CD4-positive, alpha-beta T cell treated with Interferon alpha-2 for 1 hour (primary cell): ENCODE measurements around the gene GAREM1.
"Not testable (repeated sequence)": the region's sequence is repeated elsewhere in the genome, so short reads cannot be mapped to it uniquely, and the experiment has no call there.

Source experiments
- DNase-seq, 2 donors: peaks; one replicate each; pipeline ENCODE4 v3.0.0-alpha.2; 2020 to 2022

GAREM1 gene

DNA sequence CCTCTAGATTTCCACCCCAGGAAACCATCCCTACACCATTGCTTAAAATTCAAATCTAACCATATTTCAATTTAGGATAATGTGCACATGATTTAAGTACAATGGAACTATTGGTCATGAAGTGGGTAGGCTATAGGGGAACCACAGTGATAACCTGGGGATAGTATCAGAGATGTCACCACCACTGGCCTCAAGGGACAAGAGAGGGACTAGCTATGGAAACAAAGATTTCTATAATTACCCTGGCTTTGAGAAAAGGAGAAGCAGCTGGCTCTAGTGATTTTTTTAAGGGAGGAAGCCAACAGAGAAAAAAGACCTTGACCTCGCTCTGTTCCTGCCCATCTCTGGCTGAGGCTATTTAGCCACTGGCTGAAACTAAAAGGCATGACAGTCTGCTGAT is 148.9 kb downstream of the GAREM1 start:
- DNase-seq = no peak

DNA sequence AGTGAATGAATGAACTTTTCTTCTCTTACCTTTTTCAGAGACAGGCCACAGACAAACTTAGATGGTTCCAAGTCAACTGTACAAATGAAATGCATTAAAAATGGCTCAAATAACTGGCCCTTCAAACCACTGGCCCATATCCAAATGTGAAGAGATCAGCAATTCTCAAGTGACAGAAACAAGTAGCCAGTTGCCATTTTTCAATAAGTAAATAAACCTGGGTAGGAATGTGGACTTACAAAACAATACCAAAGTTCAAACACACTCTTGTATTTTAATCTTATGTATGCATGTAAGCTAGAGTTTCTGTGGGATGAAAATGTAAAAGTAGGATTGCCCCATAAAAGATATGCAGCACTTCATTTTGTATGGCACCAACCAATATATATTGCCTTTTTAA is 151.6 kb downstream of the GAREM1 start:
- DNase-seq = no peak

DNA sequence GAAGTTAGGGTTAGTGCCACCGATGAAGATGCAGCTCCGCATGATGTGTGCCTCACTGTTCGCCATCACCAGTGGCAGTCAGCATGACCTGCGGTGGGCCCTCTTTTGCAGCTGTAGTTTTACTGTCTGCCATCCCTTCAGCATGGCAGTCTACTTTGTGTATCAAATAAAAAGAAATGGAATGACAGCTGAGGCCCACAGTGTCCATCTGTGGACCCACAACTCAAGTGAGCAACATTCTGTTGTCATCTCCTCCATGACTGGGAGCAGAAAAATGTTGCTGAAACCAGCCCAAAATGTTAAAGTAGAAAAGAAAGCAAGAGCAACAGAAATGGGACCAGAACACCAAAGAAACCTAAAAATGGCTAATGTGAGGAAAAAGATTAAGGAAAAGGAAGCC is 152.1 kb downstream of the GAREM1 start:
- DNase-seq = no peak

DNA sequence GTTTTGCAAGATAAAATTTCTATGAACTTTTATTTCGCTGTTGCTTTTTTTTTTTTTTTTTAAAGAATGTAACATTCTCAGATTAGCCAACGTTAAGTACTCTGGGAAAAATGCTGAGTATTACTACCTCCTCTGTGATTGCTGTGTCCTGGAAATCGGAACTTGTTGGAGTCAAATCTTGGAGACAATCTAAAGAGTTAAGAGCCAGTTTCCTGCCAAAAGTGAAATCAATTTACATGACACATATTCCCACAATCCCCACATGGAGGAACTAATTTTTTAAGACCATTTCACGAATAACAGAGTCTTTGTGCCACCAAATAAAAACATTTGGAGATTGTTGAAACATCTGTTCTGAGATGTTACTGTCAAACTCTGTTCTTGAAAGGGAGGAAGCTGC is 153.0 kb downstream of the GAREM1 start:
- no peak for DNase-seq

DNA sequence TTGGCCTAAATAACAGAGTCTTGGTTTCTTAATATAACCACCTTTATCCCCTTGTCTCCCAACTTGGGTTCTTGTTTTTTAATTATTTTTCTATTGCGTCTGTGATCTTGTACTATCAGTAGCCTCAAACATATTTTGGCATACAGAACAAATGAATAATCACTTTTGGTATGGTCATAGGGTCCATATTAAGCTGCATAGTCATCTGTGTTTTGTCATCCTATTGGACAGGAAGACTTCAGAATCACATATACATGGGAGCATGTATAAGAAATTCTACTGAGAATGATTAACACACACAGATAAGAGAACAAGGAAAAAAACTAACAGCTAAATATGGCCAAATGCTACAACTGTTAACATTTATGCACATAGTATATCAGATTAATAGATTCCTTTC is 154.8 kb downstream of the GAREM1 start:
- no peak for DNase-seq

DNA sequence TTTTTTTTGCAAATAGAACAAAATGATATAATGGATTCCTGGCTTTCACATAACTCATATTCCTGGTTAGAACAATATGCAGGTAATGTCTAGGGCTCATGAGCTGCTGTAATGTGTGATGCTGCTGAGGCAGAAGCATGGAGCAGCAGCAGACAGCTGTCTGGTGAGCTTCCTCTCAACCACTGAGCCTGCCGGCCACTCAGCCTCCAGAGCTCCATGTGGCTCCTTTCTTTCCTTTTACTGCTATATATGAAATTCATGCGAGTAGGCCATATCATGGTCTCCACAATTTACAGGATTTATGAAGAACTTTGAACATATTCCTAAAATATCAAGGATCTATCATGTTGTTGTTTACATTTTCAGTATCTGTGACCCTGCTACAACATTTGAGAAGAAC is 159.9 kb downstream of the GAREM1 start:
- no peak for DNase-seq

DNA sequence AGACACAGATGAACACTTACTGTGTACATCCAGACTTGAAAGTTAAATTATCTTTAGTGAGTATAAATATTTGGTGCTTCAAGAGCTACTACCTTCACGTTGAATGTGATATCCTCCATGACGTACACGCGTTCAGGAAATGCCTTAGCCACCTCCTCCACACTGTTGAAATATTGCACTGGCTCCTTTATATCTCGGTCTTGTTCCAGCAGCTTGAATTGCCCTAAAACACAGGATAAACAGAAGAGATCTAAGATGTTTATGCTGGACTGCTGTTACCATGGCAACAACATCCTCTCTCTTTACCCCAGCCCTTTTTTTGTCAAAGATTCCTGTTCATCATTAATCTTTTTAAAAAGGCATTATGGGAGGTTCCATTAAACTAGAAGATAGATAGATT is 160.6 kb downstream of the GAREM1 start:
- DNase-seq = no peak

DNA sequence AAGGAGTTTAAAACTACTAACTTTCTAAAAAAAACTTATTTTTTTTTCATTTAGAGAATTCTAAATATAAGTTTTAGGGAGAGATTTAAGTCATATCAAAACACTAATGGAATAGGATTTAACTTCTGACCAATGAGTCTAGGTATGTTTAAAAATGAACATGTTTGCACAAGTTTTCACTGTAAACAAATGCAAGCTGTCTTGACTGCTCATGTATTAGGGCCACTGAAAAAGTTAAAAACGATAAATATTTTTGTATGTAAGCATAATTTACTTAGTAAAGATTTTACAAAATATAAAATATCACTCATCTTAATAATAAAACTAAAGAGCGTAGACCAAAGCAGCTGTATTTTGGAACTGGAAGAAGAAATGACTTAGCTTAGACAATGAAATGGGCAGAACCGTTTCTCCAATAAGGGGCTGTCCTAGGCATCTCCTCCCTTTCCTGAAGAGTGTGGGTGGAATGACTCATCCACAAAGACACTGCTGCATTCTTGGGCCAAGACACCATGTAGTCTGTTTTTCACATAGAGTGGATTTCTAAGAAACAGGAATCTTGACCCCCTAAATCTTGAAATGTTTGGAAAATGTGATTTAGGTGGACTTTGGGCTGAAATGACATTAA is 162.1 kb downstream of the GAREM1 start:
- DNase-seq = no peak

DNA sequence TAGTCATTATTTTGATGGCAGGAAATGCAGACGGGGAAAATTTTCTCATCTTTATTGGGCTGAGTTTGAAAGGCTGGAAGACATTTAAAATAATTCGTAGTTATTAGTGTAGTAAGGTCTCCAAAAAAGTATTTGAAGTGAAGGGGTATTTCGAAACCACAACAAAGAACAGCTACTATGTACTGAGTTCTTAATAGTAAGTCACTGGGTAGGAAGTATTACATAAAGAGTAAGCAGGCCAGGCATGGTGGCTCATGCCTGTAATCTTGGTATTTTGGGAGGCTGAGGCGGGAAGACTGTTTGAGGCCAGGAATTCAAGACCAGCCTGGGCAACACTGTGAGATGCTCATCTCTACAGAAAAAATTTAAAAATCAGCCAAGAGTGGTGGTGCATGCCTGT is 167.3 kb downstream of the GAREM1 start:
- no peak for DNase-seq

DNA sequence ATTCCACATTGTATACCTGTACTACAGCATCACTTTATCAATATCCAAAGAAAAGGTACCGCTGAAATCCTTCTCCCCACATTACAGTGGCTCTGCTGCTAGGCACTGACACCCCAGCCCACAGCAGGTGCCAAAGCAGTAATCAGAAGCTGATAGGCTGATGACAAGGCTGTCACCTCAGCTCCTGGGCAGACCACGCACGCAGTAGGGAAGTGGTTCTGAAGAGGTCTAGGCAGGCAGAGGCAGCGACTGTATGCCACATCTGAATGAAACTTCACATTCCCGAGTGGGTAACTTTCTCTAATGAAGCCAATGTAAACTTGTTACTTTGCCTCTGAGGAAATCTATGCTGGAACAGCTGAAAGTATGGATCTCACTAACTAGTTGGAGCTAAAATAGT is 167.9 kb downstream of the GAREM1 start:
- no peak for DNase-seq

DNA sequence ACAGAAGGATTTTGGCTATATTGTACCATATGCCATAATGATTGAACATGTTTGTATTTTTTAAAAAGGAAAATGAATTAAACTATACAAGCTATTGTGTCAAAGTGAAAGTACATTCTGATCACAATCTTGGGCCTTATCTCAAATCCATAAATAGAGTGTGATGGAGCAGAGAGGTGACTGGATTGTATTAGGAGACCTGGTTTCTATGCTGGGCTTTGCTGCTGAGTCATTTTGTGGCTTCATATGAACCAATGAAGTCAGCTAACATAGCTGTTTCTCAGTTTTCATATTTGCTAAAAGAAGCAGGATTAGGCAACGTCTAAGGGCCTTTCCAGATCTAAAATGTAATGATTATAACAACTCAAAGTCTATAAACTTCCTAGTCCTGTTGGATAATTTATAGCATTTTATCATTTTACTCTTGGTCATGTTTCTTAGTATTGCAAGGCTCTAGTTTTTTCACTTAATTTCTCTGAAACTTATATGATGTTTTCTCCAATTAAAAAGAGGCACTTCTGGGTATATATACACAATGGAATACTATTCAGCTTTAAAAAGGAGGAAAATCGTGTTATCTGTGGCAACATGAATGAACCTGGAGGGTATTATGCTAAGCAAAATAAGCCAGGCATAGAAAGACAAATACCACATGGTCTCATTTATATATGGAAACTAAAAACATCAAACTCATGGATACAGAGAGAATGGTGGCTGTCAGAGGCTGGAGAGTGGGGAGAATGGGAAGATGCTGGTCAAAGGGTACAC is 168.5 kb downstream of the GAREM1 start:
- DNase-seq = no peak

DNA sequence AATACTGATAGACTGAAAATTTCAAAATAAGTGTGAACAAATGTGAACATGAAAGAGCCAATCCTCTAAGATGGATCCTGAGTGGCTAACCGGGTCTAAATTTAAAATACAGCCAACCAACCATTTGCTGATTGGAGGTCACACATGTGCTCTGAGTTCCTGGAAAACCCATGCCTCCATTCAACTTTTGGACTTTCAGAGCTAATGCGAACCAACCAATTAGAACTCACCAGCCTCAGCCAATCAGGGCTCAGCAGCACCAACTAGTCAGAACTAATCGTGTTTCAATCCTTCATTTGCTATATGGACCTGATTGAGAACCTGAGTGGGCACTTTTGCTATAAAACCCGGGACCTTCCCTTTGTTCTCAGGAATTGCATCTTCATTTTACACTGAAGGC is 169.3 kb downstream of the GAREM1 start:
- DNase-seq = no peak

DNA sequence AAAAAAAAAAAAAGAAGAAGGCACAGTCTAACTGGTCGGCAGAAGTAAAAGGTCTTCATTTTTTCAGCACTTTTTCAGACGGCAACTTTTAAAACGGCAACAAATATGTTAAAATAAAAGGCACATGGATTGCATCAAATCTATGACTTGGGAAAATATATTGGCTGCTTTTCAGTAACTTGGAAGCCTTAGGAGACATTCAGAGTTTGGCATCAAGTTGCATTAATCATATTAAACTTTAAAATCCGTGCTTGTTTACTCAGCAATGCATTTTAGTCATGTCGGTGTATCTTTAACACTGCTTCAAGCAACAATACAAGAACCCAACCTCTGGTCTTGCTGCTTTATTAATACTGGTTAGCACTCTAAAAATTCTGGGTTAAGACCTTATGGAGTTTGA is 169.8 kb downstream of the GAREM1 start:
- DNase-seq = no peak

DNA sequence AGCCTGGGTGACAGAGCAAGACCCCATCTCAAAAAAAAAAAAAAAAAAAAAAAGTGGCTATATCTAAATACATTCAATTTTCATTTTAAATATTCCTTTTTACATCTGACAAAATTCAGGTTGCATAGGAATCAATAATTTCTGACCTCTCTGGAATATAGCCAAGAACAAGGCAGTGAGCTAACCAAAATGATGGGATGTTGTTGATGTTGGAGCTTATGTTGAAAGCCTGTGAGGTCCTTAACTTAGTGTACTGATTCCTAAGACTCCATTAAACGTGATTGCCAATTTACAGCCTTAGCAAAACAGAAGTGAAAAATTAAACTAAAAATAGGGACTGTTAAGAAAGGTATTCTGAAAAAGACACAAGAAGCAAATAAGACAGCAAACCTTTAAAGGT is 171.2 kb downstream of the GAREM1 start:
- no peak for DNase-seq

DNA sequence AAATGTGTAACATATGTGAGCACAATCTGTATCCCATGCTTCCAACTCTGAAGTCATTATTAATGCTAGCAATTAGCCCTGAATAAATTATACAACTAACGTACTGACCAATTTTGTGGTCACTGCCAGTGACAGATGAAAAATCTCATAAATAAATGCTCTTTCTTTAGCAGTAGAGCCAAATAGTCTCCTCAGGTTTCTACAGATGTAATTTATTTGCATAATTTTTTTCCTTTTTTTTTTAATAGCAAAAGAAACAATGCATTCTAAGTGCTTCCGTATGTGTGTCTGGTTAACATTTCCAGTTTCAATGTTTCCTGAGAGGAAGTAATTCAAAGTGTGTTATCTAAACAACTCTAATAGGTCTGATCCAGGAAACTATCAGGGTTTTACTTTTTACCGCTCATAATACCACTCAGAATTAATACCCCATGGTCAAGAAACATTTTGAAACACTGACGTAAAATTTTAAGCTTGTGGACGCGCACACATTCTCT is 172.5 kb downstream of the GAREM1 start:
- no peak for DNase-seq

DNA sequence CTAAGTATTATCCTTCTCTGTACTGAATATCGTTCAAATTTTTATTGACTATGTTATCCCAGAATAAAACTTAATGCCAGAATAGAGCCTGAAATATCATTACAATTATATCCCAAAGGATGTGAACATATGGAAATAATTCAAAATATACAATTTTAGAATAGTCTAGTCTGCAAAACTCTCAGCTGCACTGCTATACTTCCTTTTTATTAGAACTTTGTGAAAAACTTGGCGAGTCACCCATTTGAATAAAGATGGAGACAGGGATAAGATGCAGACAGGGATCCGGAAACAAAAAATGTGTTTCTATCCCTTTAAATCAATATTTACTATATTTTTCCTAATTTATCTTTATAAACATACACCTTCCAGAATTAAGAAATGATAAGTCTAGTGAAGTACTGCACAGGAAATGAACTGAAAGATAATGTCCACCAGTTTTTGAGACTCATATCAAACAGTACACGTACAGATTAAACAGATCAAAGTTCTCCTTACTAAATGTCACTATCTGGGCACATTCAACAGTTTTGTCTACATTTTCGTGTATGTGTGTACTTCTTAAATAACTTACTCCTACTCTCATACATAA is 173.0 kb downstream of the GAREM1 start:
- no peak for DNase-seq

DNA sequence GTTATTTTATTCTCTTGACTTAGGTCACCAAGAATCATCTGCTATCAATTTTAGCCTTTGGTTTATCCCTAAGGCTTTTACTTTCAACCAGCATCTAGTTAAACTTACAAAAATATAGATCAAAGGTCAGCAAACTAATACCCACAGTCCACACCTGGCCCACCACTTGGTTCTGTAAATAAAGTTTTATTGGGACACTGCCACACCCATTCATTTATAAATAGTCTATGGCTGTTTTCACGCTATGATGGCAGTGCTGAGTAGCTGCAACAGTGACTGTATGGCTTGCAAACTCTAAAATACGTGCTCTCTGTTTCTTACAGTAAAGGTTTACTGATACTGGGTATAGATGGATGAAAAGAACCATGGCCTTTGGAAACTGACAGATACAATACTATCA is 173.8 kb downstream of the GAREM1 start:
- DNase-seq = no peak

DNA sequence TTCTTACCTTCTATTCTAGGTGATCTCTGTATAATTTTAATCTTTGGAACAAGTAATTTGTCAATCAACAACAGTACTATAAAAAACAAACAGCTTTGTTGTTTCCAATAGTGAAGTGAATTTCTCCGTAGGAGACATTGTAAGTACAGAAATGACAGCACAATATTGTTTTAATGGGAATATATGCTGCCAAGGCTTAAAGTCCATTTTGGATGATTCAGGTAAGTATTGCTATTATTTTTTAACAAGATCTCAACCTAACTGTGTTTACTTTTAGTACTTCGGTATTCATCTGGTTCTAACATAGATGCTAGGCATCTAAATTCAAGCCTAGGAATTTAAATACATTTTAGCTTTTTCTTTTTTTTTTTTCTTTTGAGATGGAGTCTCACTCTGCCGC is 175.1 kb downstream of the GAREM1 start:
- no peak for DNase-seq

DNA sequence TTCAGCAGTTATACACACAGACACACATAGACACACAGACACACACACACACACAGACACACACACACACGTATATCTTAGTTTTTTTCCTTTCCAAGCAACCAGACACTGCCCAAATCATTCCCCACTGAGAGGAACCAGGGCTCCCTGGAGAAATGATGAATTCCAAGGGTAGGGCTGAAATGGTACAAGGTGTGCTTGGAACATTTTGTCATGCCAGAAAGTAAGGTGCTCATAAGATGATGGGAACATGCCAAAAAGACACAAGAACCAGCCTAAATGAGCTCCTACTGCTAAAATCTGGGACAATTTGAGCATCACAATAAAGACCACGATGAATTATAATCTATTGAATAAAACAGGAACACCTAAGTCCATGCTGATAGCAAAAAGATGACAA is 177.6 kb downstream of the GAREM1 start:
- DNase-seq = no peak

DNA sequence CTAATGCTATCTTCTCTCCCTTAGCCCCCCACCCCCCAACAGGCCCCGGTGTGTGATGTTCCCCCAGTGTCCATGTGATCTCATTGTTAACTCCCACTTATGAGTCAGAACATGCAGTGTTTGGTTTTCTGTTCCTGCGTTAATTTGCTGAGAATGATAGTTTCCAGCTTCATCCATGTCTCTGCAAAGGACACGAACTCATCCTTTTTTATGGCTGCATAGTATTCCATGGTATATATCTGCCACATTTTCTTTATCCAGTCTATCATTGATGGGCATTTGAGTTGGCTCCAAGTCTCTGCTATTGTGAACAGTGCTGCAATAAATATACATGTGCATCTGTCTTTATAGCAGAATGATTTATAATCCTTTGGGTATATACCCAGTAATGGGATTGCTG is 179.1 kb downstream of the GAREM1 start:
- DNase-seq = not testable (repeated sequence)

DNA sequence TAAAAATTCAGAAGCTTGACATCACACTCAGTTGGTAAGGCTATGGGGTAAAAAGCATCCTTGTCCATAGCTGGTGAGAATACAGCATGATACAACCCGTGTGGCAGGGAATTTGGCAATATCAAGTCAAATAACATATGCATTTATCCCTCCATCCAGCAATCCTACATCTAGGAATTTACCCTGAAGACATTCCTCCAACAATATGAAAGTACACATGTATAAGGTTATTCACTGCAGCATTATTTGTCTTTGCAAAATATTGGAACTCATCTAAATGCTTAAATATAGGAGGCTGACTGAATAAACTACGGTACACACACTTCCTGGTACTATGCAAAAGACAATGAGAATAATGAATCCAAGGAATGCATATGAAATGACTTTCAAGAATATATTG is 179.9 kb downstream of the GAREM1 start:
- DNase-seq = no peak

DNA sequence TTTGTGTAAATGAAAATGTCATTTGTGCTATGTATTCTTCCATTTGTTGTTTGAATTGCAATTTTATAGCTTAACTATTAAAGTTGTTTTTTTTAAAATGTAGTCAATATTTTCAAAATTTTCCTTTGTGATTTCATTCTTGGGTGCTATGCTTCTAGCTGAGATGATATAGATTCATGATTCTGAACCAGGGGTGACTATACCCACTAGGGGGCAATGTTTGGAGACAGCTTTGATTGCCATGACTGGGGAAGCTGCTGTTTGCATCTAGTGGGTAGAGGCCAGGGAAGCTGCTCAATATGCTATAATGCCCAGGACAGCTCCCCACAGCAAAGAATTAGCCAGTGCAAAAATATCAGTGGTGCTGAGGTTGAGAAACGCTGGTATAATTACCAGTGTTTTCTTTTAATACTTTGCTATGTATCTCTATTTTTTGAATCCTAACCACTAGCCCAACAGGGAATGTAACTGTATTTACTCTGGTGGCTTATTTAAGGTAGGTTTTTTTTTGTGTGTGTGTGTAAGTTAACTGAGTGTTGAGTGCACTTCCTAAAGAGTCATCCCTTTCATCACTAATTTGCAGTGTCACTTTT is 181.1 kb downstream of the GAREM1 start:
- peak in 1 of 2 donors; percentile 35 for DNase-seq

DNA sequence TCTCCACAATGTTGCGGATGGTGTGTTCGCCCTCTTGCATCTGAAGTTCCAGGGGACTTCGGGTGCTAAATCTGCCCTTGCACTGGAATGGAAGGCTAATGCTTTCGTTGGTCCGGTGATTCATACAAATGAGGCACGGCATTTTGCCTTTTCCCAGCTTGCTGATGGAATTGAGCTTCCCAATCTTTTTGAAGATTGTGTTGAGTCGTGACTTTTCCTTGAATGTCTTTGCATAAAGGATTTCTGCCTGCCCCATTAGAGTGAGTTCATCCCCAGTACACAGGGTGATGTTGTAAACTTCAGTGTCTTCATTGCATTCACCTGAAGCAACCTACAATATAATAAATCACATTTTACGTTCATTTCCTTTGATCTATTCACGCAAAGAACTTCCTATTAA is 182.8 kb downstream of the GAREM1 start:
- DNase-seq = no peak

DNA sequence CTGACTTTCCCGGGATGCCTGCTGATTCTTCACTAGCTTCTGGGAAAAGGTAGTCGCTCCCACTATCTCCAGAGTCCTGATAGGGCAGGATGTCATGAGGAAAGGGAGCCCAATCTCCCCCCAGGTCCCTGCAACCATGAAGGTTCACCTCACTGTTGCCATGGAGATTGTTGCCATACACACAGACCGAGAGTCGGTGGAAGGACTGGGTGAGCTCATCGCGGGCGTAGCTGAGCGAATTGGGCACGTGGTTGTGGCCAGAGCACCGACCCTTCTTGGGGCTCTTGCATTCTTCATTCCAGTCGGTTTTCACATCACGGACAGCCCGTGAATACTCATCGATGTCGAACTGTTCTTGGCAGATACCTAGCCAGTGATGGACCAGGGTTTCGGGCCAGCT is 183.4 kb downstream of the GAREM1 start:
- no peak for DNase-seq
